HG03457 (cell line): ENCODE results near the gene OR6C70.
"Not testable (repeated sequence)": the region's sequence is repeated elsewhere in the genome, so short reads cannot be mapped to it uniquely, and the experiment has no call there.

ENCODE experiments used
- ATAC-seq: cut with Tn5 transposase; IDR thresholded peaks from one replicate; pipeline ENCODE4 v1.9.1; 2021; ENCODE audit warnings: moderate number of reproducible peaks; ENCODE audit not compliant: unreplicated experiment

The OR6C70 gene

GRCh38 chr12:55470088-55470829 lies at the start of gene OR6C70:
Gene OR6C70 (minus strand): TSS chr12:55470138. CDS start chr12:55470138, 0 bp downstream.
- no peak for ATAC-seq

- ATAC-seq: no peak
Observed at GRCh38 chr12:55516391-55516790, 46.5 kb upstream of the OR6C70 start.

GRCh38 chr12:55515696-55516095 lies 45.8 kb upstream of the OR6C70 start:
- no peak for ATAC-seq

DNA sequence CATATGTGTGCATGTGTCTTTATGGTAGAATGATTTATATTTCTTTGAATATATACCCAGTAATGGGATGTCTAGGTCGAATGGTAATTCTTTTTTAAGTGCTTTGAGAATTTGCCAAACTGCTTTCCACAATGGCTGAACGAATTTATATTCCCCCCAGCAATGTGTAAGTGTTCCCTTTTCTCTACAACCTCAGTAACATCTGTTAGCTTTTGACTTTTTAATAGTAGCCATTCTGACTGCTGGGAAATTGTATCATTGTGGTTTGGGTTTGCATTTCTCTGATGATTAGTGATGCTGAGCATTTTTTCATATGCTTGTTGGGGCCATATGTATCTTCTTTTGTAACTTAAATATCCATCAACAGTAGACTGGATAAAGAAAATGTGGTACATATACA lies 31.7 kb upstream of the OR6C70 start:
- no peak for ATAC-seq

- ATAC-seq: no peak
Observed at GRCh38 chr12:55499810-55500252, 29.9 kb upstream of the OR6C70 start.

GRCh38 chr12:55499231-55499630 lies 29.3 kb upstream of the OR6C70 start:
- ATAC-seq: no peak

DNA sequence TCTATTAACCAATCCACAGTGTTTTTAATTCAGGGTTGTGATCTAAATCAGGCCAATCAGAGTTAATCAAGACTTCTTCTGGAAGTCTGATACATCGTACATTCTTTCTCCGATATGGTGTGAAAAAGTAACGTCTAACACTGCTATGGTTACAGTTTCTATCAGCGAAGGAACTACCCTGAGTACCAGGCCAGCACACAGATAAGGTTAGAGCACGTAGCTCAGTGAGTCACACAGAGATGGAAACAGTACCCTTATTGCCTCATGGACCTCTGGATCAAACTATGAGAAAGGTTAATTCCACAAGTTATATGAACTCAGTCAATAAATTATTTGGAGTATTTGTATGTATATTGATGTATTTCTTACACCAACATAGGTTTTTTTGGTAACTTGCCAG lies 25.6 kb upstream of the OR6C70 start:
- ATAC-seq: no peak

GRCh38 chr12:55492078-55492477 lies 22.1 kb upstream of the OR6C70 start, which contains the start of gene OR6C68:
Gene OR6C68 (plus strand): TSS chr12:55492378. CDS start chr12:55492378, 0 bp downstream.
- ATAC-seq: no peak

DNA sequence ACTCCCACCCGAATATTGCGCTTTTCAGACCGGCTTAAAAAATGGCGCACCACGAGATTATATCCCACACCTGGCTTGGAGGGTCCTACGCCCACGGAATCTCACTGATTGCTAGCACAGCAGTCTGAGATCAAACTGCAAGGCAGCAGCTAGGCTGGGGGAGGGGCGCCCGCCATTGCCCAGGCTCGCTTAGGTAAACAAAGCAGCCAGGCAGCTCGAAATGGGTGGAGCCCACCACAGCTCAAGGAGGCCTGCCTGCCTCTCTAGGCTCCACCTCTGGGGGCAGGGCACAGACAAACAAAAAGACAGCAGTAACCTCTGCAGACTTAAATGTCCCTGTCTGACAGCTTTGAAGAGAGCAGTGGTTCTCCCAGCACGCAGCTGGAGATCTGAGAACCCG lies 14.3 kb upstream of the OR6C70 start:
- not testable (repeated sequence) for ATAC-seq

DNA sequence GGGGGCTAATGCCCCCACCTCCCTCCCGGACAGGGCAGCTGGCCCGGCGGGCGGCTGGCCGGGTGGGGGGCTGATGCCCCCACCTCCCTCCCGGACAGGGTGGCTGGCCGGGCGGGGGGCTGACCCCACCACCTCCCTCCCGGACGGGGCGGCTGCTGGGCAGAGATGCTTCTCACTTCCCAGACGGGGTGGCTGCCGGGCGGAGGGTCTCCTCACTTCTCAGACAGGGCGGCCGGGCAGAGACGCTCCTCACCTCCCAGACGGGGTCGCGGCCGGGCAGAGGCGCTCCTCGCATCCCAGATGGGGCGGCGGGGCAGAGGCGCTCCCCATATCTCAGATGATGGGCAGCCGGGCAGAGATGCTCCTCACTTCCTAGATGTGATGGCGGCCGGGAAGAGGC lies 9.2 kb upstream of the OR6C70 start:
- ATAC-seq: not testable (repeated sequence)

- no peak for ATAC-seq
Observed at GRCh38 chr12:55472264-55472663, 2.3 kb upstream of the OR6C70 start.

DNA sequence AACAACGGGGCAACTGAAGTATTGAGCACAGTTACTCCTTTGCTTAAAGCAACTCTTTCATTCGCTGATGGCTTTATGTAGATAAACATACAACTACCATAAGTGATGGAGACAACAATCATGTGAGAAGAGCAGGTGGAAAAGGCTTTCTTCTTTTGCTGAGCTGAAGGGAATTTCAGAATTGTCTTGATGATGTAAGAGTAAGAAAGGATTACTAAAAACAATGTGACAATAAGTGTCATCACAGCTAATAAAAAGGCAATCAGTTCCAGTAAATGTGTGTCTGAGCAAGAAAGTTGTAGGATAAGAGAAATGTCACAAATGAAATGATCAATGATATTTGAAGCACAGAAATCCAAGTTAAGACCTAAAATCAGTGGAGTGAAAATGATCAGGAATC lies 647 bp downstream of the OR6C70 start:
- no peak for ATAC-seq

- no peak for ATAC-seq
Observed at GRCh38 chr12:55467836-55468235, 2.1 kb downstream of the OR6C70 start.

GRCh38 chr12:55464926-55465325 lies 5.0 kb downstream of the OR6C70 start:
- ATAC-seq: not testable (repeated sequence)

DNA sequence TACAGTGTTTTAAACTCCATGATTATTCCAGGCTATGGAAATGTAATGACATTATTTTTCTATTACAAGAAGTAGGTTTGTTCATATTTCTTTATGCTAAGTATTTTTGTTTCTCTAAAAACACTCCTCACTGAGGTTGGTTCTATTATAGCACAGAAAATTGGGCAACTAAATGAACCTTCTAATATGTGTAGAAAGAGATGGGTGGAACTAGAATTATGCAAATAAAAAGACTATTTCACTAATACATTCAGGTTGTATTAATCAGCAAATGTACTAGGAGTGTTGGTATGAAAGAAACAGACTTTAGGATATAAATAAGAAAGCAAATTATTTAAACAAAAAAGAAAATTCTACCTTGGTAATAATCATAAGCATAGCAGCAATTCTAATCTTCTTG lies 21.1 kb downstream of the OR6C70 start:
- no peak for ATAC-seq

GRCh38 chr12:55446326-55446725 lies 23.6 kb downstream of the OR6C70 start:
- no peak for ATAC-seq

DNA sequence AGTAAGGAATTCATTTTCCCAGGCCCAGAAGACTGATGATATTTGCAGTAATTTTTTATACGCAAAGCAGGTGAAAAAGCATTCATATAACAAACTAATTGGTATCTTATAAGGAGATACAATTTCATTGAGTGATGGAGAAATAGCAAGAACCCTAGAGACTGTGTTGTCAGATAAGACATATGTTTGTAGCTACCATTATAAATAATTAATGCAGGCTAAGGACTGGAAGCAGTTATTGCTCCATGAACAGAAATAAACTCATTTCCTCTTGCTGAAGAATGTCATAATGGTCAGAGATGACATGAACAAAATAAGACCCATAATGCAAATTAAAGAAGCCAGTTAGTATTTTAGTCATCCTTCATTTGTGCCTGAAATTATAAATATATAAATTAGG lies 24.6 kb downstream of the OR6C70 start:
- ATAC-seq: no peak

DNA sequence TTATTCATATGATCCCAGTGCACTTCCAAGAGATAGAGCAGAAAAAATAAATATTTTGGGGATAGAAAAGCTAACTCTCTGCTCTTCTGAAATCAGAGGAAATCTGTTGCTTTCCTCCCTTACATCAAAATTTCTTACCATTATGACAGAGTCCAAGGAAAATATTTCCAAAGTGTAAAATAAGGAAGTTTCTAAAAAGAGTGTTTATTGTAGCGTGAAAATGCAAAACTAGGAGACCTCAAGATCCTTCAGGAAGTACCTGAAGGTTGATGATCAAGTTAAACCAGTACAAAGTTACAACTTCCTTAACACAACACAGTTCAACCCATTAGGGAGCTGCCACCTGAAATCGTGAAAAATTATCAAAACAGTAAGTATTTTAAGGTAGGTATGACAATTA lies 26.2 kb downstream of the OR6C70 start, which contains the start of gene OR6C2:
Gene OR6C2 (plus strand): TSS at position 301 of the 400 bp plus-strand sequence. CDS start 8,138 bp downstream, outside the sequence.
- no peak for ATAC-seq

GRCh38 chr12:55441233-55441632 lies 28.7 kb downstream of the OR6C70 start:
- not testable (repeated sequence) for ATAC-seq

DNA sequence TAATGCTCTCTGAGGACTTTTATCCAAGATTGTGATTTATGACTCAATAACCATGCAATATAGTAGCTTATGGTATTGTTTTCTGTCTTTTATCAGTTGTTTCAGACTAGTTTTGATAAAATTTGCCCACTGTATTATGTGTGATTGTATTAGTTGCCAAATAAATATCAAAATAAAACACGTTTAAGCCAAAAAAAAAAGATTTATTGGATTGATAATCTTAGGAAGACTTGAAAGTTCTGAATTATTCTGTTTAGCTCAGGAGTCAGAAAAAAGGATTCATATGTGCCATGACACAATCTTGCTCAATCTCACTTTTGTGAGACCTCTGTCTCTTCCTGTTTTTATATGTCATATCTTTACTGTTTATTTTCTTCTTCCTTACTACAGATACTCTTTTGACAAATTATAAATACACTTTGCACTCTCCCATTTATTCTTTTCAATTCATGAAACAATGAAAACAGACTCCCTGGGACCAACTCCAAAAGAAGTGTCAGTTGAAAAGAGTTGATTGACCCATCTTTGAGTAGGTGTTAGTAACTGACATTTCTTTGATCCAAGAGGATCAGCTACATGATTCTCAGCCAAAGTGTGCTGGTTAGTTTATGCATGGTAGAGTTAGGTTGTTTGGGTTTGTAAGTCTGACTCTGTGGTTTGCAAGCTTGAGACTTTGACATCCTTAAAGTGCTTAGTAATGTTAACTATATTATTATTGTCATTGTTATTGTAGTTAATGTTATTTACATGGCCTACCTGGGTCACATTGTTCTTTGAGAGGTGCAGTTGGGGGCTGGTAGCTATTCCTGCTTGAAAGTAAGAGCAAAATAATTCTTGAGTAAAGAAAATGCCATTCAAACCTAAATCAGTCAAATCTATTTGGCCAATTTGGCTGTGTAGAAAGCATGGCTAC lies 41.4 kb downstream of the OR6C70 start:
- ATAC-seq: no peak

DNA sequence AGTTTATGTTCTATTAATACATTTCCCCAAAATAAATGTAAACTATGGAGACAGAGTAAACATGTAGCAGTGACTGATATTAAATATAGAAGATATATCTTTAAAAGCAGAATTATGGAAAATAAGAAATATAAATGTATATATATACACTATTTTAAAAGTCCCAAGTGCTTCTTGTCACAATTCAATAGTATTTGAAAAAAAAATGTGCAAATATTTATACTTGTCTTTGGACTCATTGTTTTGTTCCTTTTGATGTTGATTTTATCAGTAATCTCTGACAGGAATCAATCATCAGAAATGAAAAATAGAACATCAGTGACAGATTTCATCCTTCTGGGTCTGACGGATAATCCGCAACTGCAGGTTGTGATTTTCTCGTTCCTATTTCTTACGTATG lies 44.0 kb downstream of the OR6C70 start, which contains the start of gene OR6C76:
Gene OR6C76 (plus strand): TSS at position 301 of the 400 bp plus-strand sequence. CDS start 0 bp downstream, at position 301.
- no peak for ATAC-seq
